ENCODE results near the gene ENPP3.

- TF ChIP-seq CTCF (IDR thresholded peaks at IDR 0.05; ENCODE audit: low read depth, low read length, poor library complexity, severe bottlenecking) (no peak), EZH2phosphoT487 (IDR thresholded peaks at IDR 0.05; ENCODE audit: borderline replicate concordance, low read length) (no peak)
Measured at GRCh38 chr6:131781687-131782086, 144.6 kb downstream of the ENPP3 start.
